ENCODE data around the gene ACOT4. TPM values are rescaled to one million over a fixed set of nuclear protein-coding genes. Genes with fewer than 3 reads are reported as not detected.

ACOT4 gene
- total RNA-seq = 1.6 and 1.8 TPM in 2 replicates

GRCh38 chr14:73591690-73592449 is at the start of gene ACOT4:
TSS of gene ACOT4 (plus strand) at chr14:73591873. CDS start at chr14:73591960, 87 bp downstream.

GRCh38 chr14:73569185-73569958 is 22.3 kb upstream of the ACOT4 start, which contains the start of gene ACOT2:
TSS of gene ACOT2 (plus strand) at chr14:73569213. CDS start at chr14:73569241, 28 bp downstream.

DNA sequence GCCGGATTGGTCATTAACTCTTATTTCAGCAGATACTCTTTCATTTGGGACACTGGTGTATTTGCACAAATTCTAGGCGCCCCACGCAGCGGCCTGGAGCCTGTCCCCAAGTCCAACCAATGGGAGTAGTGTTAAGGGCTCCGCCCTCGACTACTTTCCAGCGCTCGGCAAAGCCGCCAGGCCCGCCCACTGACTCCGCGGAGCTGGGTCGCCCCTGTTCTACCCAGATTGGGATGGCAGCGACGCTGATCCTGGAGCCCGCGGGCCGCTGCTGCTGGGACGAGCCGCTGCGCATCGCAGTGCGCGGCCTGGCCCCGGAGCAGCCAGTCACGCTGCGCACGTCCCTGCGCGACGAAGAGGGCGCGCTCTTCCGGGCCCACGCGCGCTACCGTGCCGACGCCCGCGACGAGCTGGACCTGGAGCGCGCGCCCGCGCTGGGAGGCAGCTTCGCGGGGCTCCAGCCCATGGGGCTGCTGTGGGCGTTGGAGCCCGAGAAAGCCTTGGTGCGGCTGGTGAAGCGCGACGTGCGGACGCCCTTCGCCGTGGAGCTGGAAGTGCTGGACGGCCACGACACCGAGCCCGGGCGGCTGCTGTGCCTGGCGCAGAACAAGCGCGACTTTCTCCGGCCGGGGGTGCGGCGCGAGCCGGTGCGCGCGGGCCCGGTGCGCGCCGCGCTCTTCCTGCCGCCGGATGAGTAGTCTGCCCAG is 20.8 kb downstream of the ACOT4 start, which contains the start of gene ACOT6:
TSS of gene ACOT6 (plus strand) at position 179 of the 707 bp plus-strand sequence. CDS start at position 234, 55 bp downstream.

DNA sequence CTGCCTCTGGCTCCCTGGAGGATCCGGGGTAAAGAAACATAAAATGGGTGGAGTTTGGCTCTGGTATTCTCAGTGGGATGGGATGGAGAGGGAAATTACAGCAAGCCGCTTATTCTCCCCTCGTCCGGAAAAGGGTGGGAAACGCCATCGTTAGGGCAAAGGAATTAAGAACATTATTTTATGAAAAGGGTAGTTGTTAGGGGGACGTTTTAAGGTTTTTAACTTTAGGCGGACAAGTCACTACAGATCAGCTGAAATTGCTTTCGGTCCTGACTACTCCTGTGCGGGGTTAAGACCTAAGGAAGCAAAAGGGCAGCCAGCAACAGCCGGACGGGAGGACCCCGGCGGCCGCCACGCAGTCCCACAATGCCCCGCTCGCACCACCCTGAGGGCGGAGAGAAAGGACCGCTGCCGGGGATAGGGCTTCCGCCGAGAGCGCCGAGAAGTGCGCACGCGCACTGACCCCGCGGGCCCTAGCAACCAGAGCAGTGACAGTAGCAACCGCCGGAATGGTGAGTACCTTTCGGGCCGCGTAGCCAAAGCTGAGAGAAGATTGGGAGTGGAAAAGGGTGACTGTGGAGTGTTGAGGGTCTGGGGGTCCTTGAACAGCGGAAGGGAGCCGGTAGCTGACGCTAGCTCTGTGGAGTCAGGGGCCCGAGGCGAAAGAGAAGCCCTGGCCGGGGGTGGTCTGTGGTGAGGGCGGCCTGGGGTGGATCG is 53.0 kb downstream of the ACOT4 start, which contains the start of gene DNAL1:
TSS of gene DNAL1 (plus strand) at position 456 of the 717 bp plus-strand sequence. CDS start at position 510, 54 bp downstream.

Other genes starting within 250 kb of the ACOT4 start
- 21.9 and 23.0 TPM in 2 replicates for gene NUMB, start 133.3 kb upstream of the ACOT4 start, total RNA-seq
- gene RIOX1, start 100.9 kb upstream of the ACOT4 start, total RNA-seq = 14.5 and 15.2 TPM in 2 replicates
- gene ACOT1, start 54.7 kb upstream of the ACOT4 start, total RNA-seq = 2.8 and 4.5 TPM in 2 replicates
- not detected in 2 replicates for gene HEATR4, start 32.9 kb upstream of the ACOT4 start, total RNA-seq
- gene ACOT2, start 22.7 kb upstream of the ACOT4 start, total RNA-seq = 27.9 and 29.4 TPM in 2 replicates
- not detected in 2 replicates for gene ACOT6, start 20.6 kb downstream of the ACOT4 start, total RNA-seq
- 3.0 and 6.1 TPM in 2 replicates for gene DNAL1, start 53.1 kb downstream of the ACOT4 start, total RNA-seq
- gene PNMA1, start 122.5 kb downstream of the ACOT4 start, total RNA-seq = 17.5 and 19.5 TPM in 2 replicates